Gastroesophageal sphincter (tissue), 4 donors: ENCODE data around the gene RBM5. TPM values are rescaled to one million over a fixed set of nuclear protein-coding genes. Genes with fewer than 3 reads are reported as not detected.
A peak's percentile ranks its signal among the peaks of the same experiment; 100 is the strongest.

Source experiments
- ATAC-seq: fragments of 150-250 bp; one replicate; pipeline ENCODE4 v1.9.1; 2016; ENCODE audit warnings: mild to moderate bottlenecking, moderate library complexity
- H3K27ac ChIP-seq, 4 donors: fragments of 200-600 bp; sonication (generic) in 3 of 4; 1 replicate in 3 of 4; 2 replicates in 1 of 4; pipeline ENCODE4 v1.5.1; 2016 to 2019
- H3K27me3 ChIP-seq: fragments of 200-600 bp; sonication (generic); one replicate; pipeline ENCODE4 v1.5.1; 2019
- H3K36me3 ChIP-seq, 2 donors: fragments of 200-600 bp; sonication (generic); one replicate each; pipeline ENCODE4 v1.5.1; 2019; ENCODE audit warnings: control low read depth in 1 of 2
- H3K4me1 ChIP-seq, 3 donors: fragments of 200-600 bp; sonication (generic); 1 replicate in 2 of 3; 2 replicates in 1 of 3; pipeline ENCODE4 v1.5.1; 2016 to 2019; ENCODE audit warnings: control low read depth in 2 of 3
- H3K4me3 ChIP-seq, 2 donors: fragments of 200-600 bp; sonication (generic); one replicate each; pipeline ENCODE4 v1.5.1; 2019; ENCODE audit warnings: mild to moderate bottlenecking in 1 of 2, moderate library complexity in 1 of 2
- H3K9me3 ChIP-seq, 3 donors: fragments of 200-600 bp; sonication (generic); one replicate each; pipeline ENCODE4 v1.5.1; 2017 to 2019; ENCODE audit warnings: control low read depth in 2 of 3
- EP300 ChIP-seq: sonication (generic); formaldehyde crosslinking; IDR thresholded peaks from one replicate; pipeline ENCODE4 v1.6.1; 2017; ENCODE audit warnings: antibody characterized with exemption, mild to moderate bottlenecking
- POLR2A ChIP-seq, 2 donors: fragments of 450-650 bp; IDR thresholded peaks; one replicate each; pipeline ENCODE4 v1.6.1; 2017; ENCODE audit warnings: antibody characterized with exemption in 2 of 2, mild to moderate bottlenecking in 2 of 2, moderate library complexity in 1 of 2
- POLR2AphosphoS5 ChIP-seq: sonication (generic); formaldehyde crosslinking; IDR thresholded peaks from one replicate; pipeline ENCODE4 v1.6.1; 2017; ENCODE audit warnings: antibody characterized with exemption
- WGBS, 2 donors: methylation state at CpG; one replicate each; pipeline ENCODE4 v1.1.5; 2018; ENCODE audit warnings: low coverage in 1 of 2; 5-methylcytosine and 5-hydroxymethylcytosine counted together
- total RNA-seq, 4 donors: library from RNA; depleted of rRNA; stranded (reverse); fragments of >200 nt; gene quantifications; one replicate each; pipeline ENCODE4 v1.1.0, GENCODE V29; 2016
- TF ChIP-seq, protein P1 (sequence below), 4 experiments: fragments of 200-600 bp in 2 of 4; fragments of 450-650 bp in 2 of 4; sonication (generic) in 1 of 4; IDR thresholded peaks; one replicate each; pipeline ENCODE4 v1.5.1; 2017 to 2019; ENCODE audit warnings: antibody characterized with exemption in 4 of 4, mild to moderate bottlenecking in 2 of 4, moderate library complexity in 2 of 4

The RBM5 gene
- total RNA-seq, 4 donors from 2014 or later: 85.7 to 228 (median 136) TPM

DNA sequence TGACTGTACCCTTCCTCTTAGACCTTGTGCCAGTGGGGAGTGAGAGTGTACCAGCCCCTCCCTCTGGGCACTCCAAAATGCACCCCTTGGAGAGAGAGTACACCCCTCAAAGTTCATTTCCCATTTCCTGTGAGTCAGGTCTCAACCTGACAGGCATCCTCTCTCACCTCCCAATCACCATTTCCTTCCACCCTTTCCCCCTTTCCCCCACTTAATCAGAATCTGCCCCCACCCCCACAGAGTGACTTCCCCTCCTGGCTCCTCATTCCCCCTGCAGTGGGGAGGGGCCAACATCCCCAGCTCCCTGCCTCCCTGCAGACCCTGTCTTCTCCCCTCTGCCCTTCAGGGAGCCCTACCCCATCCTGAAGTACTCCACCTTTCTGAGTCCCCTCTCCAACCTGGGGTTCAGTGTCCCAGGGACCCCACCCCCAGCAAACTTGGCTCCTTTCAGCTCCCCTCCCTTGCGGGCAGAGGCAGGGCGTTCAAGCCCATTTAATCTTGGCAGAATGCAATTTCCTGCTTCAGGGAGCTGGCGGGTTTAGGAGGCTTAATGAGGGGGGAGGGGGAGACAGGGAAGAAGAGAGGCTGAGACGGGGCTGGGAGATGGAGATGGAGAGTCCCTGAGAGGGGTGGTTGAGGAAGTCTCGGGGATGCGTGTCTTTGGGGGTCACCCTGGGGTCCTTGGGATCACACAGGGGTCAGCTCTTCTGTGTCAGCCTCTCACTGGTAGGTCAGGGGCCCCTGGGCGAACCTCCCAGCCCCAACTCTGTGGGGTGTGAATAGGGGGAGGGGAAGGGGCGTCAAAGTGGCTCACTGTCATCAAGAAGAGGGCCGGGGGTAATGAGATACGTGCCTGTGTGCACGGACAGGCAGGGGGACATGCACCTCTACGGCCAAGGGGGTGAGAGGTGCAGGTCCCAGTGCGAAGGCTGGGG, 49.8 kb downstream of the RBM5 start:
- H3K4me3 ChIP-seq: no peak overlapping the region
- no peaks in the 10 kb centered on the region for H3K27me3 ChIP-seq
- ATAC-seq: no peak
- H3K36me3 ChIP-seq: no peaks in the 10 kb centered on the region
- H3K27ac ChIP-seq: no peak overlapping the region
- TF ChIP-seq POLR2AphosphoS5: no peak
- TF ChIP-seq EP300: no peak
- TF ChIP-seq, protein P1, sequence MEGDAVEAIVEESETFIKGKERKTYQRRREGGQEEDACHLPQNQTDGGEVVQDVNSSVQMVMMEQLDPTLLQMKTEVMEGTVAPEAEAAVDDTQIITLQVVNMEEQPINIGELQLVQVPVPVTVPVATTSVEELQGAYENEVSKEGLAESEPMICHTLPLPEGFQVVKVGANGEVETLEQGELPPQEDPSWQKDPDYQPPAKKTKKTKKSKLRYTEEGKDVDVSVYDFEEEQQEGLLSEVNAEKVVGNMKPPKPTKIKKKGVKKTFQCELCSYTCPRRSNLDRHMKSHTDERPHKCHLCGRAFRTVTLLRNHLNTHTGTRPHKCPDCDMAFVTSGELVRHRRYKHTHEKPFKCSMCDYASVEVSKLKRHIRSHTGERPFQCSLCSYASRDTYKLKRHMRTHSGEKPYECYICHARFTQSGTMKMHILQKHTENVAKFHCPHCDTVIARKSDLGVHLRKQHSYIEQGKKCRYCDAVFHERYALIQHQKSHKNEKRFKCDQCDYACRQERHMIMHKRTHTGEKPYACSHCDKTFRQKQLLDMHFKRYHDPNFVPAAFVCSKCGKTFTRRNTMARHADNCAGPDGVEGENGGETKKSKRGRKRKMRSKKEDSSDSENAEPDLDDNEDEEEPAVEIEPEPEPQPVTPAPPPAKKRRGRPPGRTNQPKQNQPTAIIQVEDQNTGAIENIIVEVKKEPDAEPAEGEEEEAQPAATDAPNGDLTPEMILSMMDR (IDR thresholded peaks at IDR 0.05): no peak
- TF ChIP-seq POLR2A (IDR thresholded peaks at IDR 0.05): no peak
- peaks cover 0 to 15% (median 0%) of the 10 kb centered on the region in 3 donors for H3K4me1 ChIP-seq
- no peaks in the 10 kb centered on the region for H3K9me3 ChIP-seq
- WGBS, 2 donors: 50 to 51% methylated on average over 2 to 6 of the region's 13 CpGs

- no peak for ATAC-seq
- TF ChIP-seq EP300: no peak
- TF ChIP-seq, protein P1 (IDR thresholded peaks at IDR 0.05): no peak
- no peak for TF ChIP-seq POLR2AphosphoS5
- no peak for TF ChIP-seq POLR2A (IDR thresholded peaks at IDR 0.05)
- H3K27ac ChIP-seq: no peak overlapping the region
These were observed 50.6 kb downstream of the RBM5 start for GRCh38 chr3:50139308-50139707.

GRCh38 chr3:50139718-50140423, 51.2 kb downstream of the RBM5 start:
- peaks cover 0 to 15% (median 0%) of the 10 kb centered on the region in 3 donors for H3K4me1 ChIP-seq
- H3K27ac ChIP-seq: no peak overlapping the region
- H3K36me3 ChIP-seq: no peaks in the 10 kb centered on the region
- no peak overlapping the region for H3K4me3 ChIP-seq
- ATAC-seq: peak; percentile 8
- H3K9me3 ChIP-seq: no peaks in the 10 kb centered on the region
- H3K27me3 ChIP-seq: no peaks in the 10 kb centered on the region
- no peak for TF ChIP-seq EP300
- TF ChIP-seq POLR2A (IDR thresholded peaks at IDR 0.05): no peak
- 90% methylated on average over 2 of the region's 13 CpGs; no CpG with 5 or more reads in 1 of the 2 donors for WGBS, 2 donors

More at GRCh38 chr3:50139308-50139707, 50.6 kb downstream of the RBM5 start:
- H3K36me3 ChIP-seq: no peaks in the 10 kb centered on the region
- no peaks in the 10 kb centered on the region for H3K9me3 ChIP-seq
- no peaks in the 10 kb centered on the region for H3K27me3 ChIP-seq
- no peak overlapping the region for H3K4me3 ChIP-seq
- WGBS, 2 donors: no CpG with 5 or more reads among the region's 6 CpGs
- H3K4me1 ChIP-seq: peaks cover 0 to 15% (median 0%) of the 10 kb centered on the region in 3 donors

DNA sequence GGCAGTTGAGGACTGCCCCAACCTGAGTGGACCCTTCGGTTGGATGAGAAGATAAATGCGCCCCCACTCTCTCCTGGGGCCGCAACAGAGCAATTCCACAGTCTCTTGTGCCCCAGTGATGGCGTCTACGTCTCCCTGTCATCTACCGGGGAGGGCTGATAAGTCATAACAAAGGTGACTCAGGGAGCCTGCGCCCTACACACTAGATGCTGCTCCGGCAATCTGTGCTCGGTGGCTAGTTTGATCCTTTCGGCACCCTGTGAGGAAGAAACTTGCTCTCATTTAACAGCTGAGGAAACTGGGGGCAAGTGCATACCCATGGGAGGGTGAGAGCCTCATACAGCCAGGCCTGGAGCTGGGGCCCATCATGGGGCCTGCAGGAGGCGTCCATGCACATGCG, 52.3 kb downstream of the RBM5 start:
- Histone ChIP-seq H3K27me3 (no peaks in the 10 kb centered on the region), H3K36me3 (no peaks in the 10 kb centered on the region), H3K27ac (no peak overlapping the region), H3K9me3 (no peaks in the 10 kb centered on the region), H3K4me1 (peaks cover 0 to 15% (median 0%) of the 10 kb centered on the region in 3 donors), H3K4me3 (no peak overlapping the region)
- TF ChIP-seq, protein P1 (IDR thresholded peaks at IDR 0.05): no peak
- TF ChIP-seq POLR2A (IDR thresholded peaks at IDR 0.05) (no peak), POLR2AphosphoS5 (no peak), EP300 (no peak)
- WGBS, 2 donors: 83% methylated on average over 2 of the region's 12 CpGs; no CpG with 5 or more reads in 1 of the 2 donors
- no peak for ATAC-seq

GRCh38 chr3:50146316-50146901, 57.7 kb downstream of the RBM5 start:
- TF ChIP-seq, protein P1 (IDR thresholded peaks at IDR 0.05): no peak
- no peak for TF ChIP-seq EP300
- TF ChIP-seq POLR2A (IDR thresholded peaks at IDR 0.05): no peak
- TF ChIP-seq POLR2AphosphoS5: no peak
- Histone ChIP-seq H3K4me3 (no peak overlapping the region), H3K4me1 (no peaks in the 10 kb centered on the region), H3K9me3 (no peaks in the 10 kb centered on the region), H3K36me3 (no peaks in the 10 kb centered on the region), H3K27ac (no peak overlapping the region), H3K27me3 (no peaks in the 10 kb centered on the region)
- 60 to 100% methylated on average over 1 of the region's 3 CpGs for WGBS, 2 donors
- ATAC-seq: no peak
